HG03378 (cell line): Measurements from ENCODE around the gene ZNF48.

ENCODE experiments used
- ATAC-seq: cut with Tn5 transposase; IDR thresholded peaks from one replicate; pipeline ENCODE4 v1.9.1; 2021; ENCODE audit warnings: mild to moderate bottlenecking, moderate library complexity; ENCODE audit not compliant: unreplicated experiment

The ZNF48 gene

DNA sequence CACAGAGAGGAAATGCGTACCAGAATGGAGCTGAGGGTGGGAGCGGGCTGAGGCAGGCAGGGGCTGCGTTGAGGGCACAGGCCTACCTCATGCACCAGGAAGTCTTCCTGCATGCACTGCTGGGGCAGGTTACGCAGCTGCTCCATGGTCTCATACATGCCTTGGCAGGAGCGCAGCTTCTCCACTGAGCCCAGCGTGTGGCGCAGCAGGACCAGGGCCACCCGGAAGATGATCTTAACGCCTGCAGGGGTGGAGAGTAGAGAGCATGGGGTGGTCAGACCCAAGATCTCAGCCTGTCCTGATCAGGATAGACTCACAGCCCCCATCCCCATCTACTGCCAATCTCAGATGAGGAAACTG, 36.7 kb upstream of the ZNF48 start:
- no peak for ATAC-seq

DNA sequence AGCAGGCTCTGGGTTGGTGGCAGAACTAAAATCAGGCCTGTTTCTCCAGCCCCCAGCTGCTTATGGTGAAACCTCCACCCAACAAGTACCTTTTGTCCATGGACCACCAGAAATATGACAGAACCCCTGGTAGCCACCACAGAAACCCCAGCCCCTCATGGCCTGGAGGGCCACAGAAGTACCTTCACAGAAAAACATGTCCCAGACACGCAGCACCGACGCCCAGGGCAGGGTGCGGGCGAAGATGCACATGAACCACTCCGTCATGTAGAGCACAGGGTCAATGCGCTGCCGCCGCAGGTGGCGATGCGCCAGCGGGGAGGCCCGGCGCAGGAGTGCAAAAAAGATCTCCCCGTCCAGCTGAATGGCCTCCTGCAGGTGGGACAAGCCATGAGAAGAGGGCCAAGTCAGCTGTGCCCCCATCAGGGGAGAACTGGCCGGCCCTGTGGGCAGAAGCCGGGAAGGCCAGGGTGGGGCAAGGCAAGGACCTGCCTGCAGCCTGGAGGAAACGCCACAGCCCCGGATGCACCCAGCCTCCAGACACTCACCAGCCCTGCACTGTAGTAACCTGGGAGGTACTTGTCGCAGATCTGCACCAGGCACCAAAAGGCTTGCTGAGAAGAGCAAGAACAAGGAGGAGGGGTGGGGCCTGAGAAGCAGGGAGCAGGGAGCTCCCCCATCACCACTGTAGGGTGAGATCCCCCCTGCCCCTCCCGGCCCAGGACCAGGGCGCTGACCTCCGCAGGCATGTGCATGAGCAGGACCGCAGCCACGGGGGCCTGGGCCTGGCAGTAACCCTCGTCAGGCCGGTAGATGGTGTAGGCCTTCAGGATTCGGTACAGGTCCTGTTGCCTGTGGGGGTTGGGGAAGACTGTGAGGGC, 36.0 kb upstream of the ZNF48 start:
- ATAC-seq = no peak

DNA sequence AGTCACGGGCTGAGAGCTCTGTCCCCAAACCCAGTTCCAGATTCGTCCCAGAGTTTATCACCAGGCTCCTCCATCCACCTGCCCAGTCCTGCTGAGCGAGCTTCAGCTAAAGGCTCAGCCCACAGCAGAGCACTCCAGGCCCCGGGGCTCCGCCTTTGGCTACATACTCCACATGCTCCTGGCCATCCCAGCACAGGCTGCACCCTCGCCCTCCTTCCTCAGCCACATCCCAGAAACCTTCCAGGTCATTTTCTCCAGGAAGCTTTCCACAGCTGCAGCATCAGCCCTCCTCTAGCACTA, 35.4 kb upstream of the ZNF48 start:
- ATAC-seq = no peak

DNA sequence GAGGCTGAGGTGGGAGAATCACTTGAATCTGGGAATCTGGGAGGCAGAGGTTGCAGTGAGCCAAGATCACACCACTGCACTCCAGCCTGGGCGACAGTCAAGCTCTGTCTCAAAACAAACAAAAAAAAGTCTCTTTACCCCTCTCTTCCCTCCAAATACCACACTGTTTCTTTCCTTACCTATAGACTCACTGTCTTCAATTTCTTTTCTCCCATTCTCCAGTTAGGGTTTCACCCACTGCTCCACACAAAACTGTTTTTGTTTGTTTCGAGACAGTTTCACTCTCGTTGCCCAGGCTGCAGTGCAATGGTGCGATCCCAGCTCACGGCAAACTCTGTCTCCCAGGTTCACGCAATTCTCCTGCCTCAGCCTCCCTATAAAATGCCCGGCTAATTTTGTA, 34.0 kb upstream of the ZNF48 start:
- ATAC-seq = no peak

DNA sequence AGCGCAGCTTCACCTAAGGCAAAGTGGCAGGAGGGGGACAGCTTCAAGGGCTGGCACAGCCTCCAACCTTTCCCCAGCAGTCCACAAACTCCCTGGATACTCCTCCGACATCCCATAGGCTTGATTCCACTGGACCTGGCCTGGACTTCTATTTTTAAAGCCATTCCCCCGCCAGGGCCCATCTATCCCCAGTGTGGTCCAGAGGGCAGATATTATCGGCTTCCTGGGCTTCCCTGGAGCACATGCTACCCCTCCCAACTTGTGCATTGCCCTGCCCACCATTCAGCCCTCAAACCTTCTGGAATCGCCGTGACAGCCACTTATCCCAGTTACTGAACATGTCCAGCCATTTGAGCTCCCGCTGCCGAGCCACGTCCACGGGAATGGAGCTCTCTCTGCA, 30.0 kb upstream of the ZNF48 start:
- no peak for ATAC-seq

DNA sequence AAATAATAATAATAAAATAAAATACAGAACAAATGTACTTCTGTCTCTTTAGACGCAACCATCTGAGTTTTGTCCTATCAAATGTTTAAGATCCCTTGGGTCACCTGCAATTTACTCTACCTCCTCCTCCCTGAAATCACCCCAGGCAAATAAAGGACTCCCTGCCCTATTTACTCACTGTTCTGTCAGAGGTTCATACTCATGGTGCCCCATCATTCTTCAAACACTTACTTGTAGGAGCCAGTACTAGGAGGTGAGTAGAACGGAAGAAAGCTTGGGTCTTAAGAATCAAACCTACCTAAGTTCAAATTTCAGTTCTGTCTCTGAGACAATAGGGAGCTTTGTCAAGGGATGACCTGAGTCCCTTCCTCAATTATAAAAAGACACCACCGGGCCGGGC, 28.7 kb upstream of the ZNF48 start:
- ATAC-seq = no peak

DNA sequence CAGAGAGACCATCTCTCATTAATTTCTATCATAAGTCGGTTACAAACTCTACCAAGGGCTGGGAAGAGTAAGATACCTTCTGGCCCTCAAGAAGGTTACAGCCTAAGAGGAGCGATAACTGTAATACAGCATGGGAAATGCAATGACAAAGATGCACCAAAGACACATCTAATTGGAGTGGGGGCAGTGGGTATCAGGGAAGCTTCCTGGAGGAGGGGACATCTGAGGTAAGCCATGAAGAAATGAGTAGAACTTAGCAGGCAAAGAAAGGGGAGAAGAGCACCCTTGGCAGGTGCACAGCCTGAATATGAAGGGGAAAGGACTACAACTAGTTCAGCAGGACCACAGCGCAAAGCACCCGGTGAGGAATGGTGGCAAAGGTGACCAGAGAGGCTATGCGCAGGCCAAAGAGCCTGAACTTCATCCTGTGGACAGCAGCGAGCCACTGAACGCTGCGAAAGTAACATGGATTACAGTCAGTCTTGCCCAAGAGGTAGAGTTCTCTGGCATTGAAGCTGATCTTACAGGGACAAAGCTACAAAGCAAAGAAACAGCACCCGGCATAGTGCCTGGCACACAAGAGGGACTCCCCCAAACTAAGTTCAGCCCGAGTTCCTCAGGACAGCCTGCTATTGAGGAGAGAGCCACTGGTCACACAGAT, 27.7 kb upstream of the ZNF48 start:
- no peak for ATAC-seq

DNA sequence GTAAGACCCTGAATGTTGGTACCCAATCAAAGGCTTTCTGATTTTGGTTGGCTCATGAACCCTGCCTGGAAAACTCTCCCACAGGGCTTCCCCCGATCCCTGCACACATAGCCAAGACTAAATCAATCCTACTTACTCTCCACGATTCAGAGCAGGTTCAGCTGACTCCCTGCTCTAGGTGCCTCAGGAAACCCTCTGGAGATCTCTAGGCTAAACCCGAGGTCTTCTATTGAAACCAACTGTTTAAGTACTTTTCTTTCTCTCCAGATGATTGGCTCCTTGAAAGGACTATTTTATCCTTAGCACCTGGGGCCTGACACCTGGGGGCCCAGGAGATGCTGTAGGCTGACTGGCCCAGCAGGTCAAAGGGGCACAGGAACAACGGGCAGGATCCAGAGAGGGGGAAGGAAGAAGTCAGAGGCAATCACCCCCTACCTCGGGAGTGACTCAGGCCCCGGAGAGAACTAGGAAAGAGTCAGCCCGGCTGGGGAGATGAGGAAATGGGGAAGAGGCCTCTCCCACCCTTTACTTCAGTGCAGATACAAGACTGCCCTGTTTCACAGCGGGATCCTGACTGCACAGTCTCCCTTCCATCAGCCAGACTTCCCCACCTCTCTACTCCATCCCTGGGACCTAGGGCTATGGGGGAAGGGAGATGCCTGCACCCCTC, 27.0 kb upstream of the ZNF48 start:
- ATAC-seq = no peak

DNA sequence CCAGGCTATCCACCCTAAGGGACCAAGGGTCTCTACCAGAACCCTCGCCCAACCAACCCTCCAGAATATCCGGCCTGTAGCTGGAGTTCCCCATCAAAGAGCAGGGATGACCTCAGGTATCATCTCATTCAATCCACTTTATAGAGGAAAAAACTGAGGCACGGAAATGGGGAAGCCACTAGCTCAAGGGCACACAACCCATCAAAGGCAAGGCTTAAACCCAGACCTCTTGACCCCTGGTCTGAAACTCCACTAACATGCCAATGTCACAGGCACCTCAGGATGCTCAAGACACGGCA, 26.5 kb upstream of the ZNF48 start:
- no peak for ATAC-seq

DNA sequence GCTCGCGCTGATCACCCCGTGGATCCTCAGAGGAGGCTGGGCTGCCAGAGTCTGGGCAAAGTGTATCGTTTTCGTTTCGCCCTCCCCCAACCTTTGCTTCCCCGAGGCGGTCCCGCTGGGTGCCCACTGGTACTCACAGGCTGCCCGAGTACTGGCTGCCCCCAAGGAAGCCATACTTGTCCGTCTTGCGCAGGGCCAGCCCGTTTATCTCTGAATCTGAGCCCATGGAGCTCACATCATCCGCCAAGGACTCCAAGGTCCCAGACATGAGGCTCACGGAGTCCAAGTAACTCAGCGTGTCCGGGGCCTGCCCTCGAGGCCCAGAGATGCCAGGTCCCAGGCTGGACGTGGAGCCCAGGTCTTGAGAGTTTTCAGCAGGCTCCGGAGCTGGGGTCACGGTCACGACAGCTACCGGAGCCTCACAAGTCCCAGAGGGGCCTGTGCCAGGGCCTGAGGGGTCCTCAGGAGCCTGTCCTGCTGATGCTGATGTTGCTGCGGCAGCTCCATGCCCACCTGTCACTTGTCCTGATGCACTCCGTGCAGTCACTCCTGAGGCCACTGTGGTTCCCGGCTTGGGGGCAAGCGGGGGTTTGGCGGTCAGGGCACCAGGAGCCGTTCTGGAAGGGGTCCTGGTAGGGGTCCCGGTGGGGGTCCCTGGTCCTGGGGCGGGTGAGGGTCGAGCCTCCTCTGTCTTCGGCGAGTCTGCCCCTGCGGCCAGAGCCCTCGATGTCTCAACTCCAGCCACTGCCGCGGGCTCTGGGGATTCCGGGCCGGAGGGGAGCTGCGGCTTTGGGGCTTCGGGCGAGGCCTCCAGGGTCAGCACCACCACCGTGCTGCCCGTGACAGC, 25.9 kb upstream of the ZNF48 start:
- ATAC-seq = no peak

DNA sequence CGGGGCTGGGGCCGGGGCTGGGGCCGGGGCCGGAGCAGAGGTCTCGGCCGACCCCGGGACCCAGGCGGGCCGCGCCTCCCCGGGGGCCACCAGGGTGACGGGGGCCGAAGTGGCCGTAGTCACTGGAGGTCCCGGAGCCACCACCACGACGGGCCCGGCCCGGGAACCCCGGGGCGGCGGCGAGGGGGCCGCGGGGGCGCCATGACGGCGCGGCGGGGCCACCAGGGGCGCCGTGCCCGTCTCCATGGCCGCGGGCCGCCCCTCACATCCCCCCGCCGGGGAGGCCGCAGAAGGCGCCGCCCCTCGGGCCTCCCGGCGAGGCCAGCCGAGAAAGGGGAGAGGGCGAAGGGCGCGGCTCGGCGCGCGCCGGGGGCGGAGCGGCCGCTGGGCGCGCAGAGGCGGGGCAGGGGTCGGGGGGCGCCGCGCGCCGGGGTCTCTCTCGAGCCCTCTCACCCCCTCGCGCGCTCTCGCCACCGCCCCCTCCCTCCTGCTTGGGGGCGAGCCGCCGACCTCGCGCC, 25.2 kb upstream of the ZNF48 start:
- ATAC-seq = no peak

DNA sequence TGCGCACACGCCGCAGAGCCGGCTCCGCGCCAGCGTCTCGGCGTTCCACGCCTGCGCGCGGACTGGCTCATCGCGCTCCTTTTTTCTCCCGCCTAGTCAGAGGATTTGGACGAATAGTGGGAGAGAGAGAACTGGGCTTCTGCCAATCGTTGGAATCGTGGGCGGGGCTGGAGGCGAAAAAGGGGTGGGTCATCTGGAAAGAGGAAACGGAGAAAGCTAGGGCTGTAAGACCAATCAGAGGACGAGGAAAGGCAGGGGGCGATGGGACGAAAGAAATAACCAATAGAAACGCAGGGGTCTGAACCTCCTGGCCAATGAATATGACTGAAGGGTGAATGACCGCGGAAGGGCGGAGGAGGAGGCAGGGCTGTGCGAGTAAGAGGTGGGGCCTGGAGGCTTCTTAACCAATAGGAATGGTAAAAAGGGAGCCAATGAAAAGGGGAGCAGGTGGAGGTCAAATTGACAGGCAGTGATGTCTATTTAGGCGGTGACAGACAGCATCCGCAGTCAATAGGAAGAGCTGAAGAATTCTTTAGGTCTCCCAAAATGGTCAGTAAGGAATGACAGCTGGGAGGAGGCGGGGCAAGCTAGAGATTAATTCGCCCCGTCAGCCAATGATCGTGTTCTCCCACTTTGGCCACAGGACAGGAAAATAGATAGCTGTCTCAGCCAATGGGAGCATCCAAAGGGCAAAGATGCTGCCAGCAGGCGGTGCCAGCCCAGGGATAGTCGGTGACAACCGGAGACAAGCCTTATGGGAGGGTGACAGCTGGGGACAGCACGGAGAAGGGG, 24.6 kb upstream of the ZNF48 start, which contains the start of gene TBC1D10B:
TSS of gene TBC1D10B (minus strand) at position 39 of the 792 bp plus-strand sequence. CDS start 311 bp downstream, outside the sequence.
- ATAC-seq = peak; percentile 80

DNA sequence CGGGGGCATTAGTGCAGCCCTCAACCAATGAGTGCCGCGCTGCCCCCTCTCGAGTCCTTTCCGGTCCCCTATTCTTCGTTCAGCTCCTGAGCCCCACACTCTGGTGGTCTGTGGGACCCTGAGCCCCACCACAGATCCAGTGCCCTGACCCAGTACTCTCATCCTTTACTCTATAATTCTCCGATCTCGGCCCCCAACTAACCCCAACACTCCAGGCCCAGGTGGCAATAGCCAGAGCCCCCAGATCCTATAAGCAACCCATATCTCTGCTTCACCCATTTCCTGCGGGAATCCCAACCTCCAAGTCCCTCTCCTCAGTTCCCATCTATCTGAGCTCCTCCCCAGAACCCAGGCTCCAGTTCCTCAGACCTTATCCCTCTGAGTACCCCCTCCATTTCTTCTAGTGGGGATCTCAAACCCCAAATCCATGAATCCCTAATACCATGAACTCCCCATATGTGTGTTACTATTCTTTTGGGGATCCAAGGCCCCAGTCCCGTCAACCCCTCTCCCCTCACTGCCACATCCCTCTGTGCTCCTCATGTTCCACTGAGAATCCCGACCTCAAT, 23.9 kb upstream of the ZNF48 start:
- no peak for ATAC-seq

DNA sequence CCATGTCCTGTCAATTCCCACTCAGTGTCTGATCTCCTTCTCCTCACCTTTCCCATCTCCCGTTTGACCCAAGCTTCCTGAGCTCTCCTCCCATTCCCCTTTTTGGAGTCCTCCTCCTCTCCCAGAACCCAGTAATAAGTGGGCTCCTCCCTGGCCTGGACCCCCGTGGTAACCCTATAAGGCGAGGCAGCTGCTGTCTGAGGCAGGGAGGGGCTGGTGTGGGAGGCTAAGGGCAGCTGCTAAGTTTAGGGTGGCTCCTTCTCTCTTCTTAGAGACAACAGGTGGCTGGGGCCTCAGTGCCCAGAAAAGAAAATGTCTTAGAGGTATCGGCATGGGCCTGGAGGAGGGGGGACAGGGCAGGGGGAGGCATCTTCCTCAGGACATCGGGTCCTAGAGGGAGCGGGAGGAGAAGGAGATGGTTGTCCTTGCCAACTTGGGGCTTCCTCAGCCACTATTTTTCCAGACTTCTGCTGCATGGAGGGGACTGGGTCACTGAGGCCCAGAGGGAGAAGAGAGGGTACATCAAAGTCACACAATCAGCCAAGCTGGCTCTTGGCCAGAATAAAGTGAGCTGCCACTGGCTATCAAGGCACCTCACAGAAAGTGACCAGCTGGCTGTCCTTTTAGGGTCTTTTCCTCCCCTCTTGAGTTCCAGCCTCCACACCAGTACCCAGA, 23.0 kb upstream of the ZNF48 start:
- ATAC-seq = no peak

DNA sequence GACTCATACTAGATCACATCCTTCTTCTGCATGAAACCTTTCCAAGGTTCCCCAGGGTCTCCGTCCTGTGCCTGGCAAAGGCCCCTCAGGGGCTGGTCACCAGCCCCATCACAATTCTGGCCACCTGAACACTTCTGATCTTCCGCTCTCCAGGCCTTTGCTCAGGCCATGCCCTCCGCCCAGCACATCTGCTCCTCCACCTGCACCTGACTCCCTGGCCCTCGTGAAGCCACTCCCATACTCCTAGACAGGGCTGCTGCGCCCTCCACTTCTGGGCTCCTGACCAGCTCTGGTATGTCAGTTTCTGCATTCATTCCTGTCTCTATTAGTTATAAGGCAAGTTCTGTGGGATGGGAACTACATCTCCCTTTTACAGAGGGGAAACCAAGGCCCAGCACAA, 22.5 kb upstream of the ZNF48 start:
- ATAC-seq = no peak

DNA sequence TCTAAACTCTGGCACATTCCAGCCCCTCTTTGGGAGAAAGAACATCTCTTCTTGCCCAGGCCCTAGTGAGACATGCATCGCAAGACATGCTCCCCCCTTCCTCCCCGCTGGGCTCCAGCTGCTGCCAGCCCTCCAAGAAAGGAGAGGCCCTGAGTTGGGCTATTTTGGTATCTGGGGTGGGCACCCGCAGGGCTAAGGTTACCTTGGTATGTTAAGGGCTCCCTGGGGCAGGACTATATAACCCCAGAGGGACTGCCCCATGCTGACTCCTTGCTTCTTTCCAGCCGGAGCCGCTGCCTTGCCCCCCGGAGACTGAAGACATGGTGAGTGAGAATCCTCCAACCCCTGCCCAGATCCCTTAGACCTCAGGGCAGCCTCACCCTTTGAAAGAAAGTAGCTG, 20.7 kb upstream of the ZNF48 start, which contains the start of gene MYL11:
TSS of gene MYL11 (plus strand) at position 265 of the 400 bp plus-strand sequence. CDS start at position 321, 56 bp downstream.
- ATAC-seq = no peak

DNA sequence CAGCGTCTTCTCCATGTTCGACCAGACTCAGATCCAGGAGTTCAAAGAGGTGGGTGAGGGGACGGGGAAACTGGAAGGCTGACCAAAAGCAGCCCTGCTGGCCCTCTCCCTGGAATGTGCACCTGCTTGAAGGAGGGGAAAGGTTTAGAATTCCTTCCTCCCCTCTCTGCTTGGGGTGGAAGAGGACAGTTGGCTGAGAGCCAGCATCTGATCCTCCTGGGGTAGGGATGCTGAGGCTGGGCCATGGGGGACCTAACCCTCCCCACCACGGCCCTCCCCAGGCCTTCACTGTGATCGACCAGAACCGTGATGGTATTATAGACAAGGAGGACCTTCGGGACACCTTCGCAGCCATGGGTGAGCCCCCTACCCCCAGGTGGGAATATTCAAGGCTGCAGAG, 19.4 kb upstream of the ZNF48 start:
- ATAC-seq = no peak

DNA sequence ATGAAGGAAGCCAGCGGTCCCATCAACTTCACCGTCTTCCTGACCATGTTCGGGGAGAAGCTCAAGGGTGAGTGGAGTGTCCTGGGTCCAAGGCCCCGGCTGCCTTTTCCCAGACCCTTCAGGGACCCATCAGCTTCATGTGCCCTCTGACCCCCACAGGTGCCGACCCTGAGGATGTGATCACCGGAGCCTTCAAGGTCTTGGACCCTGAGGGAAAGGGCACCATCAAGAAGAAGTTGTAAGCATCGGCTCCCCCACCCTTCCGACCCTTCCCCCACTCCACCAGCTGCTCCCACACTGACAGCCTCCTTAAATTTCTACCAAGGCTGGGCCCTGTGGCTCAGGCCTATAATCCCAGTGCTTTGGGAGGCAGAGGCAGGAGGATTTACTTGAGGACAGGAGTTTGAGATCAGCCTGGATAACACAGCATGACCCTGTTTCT, 18.7 kb upstream of the ZNF48 start:
- no peak for ATAC-seq
